Natural killer cell treated with Interleukin-12 subunit alpha and Interleukin-12 subunit beta and Interleukin-15 and Interleukin-18, amount 100 ng/mL, for 72 hours (primary cell): ENCODE measurements around the gene STRA6. TPM values are rescaled to one million over a fixed set of nuclear protein-coding genes. Genes with fewer than 3 reads are reported as not detected.

Source experiments
- ATAC-seq, 2 donors: fragments of 150-1000 bp; cut with Tn5 transposase in 1 of 2; sonication (Bioruptor Pico), chemical (Tn5 transposase) in 1 of 2; 2 replicates each; pipeline ENCODE4 v1.10.0; 2021
- DNase-seq: peaks from one replicate; pipeline ENCODE4 v3.0.0; 2022; ENCODE audit warnings: low spot score
- H3K27ac Mint-ChIP-seq, 2 donors: 1 replicate in 1 of 2; 2 replicates in 1 of 2; pipeline ENCODE4 v1.8.0; 2022; ENCODE audit warnings: mixed read lengths in 2 of 2, mild to moderate bottlenecking in 1 of 2, moderate library complexity in 1 of 2
- H3K27me3 Mint-ChIP-seq, 2 donors: 1 replicate in 1 of 2; 2 replicates in 1 of 2; pipeline ENCODE4 v1.8.0; 2022; ENCODE audit warnings: mixed read lengths in 2 of 2
- H3K36me3 Mint-ChIP-seq: one replicate; pipeline ENCODE4 v1.8.0; 2022; ENCODE audit warnings: mixed read lengths
- H3K4me1 Mint-ChIP-seq, 2 donors: 1 replicate in 1 of 2; 2 replicates in 1 of 2; pipeline ENCODE4 v1.8.0; 2022; ENCODE audit warnings: low read depth in 2 of 2, mixed read lengths in 2 of 2, mild to moderate bottlenecking in 1 of 2
- H3K4me3 Mint-ChIP-seq: one replicate; pipeline ENCODE4 v1.8.0; 2022; ENCODE audit warnings: mixed read lengths
- H3K9me3 Mint-ChIP-seq: 2 replicates; pipeline ENCODE4 v1.8.0; 2022; ENCODE audit warnings: mixed read lengths
- total RNA-seq, 2 donors: library from RNA; stranded (reverse); gene quantifications; one replicate each; pipeline ENCODE4 v1.2.3, GENCODE V29; 2022

The STRA6 gene
- total RNA-seq, 2 donors from 2014 or later = not detected

DNA sequence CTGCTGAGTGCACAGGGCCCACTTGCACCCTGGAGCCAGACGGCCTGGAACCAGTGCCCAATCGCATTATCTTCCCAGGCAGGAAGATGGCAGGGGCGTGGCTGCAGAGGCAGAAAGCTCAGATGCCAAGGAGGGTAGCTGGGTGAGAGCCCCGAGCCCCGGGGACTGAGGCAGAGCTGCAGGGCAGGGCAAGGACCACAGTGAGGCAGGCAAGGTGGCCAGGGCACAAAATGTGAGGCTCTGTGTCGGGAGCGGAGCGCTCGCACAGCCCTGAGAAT is 31.9 kb upstream of the STRA6 start:
- H3K4me1 Mint-ChIP-seq = no peaks in the 10 kb centered on the region
- peaks cover 0 to 7% of the 10 kb centered on the region in 2 donors for H3K27me3 Mint-ChIP-seq
- DNase-seq = no peak
- no peaks in the 10 kb centered on the region for H3K9me3 Mint-ChIP-seq
- no peak overlapping the region for H3K27ac Mint-ChIP-seq
- no peak overlapping the region for H3K4me3 Mint-ChIP-seq
- H3K36me3 Mint-ChIP-seq = no peaks in the 10 kb centered on the region
- ATAC-seq = peak in 1 of 2 donors; percentile 2

DNA sequence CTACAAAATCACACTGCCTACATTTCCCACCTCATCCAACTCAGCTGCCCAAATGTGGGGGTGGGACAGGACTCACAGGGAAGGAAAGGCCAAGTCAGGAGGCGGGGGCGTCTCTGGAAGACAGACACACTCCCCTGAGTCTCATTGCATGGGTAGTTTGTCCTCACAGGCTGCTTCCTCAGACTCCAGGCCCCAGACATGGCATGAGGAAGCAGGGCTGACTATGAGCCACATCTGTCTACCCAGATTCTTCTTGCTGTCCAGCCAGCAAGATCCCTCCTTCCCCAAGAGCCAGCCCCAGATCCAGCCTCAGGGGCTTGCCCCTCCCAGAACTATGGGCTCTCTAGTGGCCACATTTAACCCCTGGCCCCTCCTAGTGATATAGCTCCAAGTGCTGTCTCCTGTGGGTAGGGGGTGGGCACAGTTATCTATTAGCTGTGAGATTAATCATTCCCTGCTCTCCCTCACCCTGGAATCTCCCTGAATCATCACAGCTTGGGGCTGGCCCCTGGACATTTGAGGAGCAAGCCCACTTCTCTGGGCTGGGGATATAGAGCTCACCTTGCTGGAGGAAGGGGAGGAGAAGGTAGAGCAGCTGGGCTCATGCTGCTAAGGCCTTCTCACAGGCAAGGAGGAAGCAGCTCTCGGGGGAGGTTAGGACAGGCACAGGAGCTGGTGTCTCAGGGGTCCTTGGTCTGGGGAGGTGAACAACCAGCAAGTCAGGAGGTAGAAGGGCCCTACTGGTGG is 31.4 kb upstream of the STRA6 start:
- DNase-seq (no peak), ATAC-seq (peak in 1 of 2 donors; percentile 13)
- peaks cover 0 to 7% of the 10 kb centered on the region in 2 donors for H3K27me3 Mint-ChIP-seq
- H3K27ac Mint-ChIP-seq = no peak overlapping the region
- no peaks in the 10 kb centered on the region for H3K36me3 Mint-ChIP-seq
- H3K4me1 Mint-ChIP-seq = no peaks in the 10 kb centered on the region
- no peaks in the 10 kb centered on the region for H3K9me3 Mint-ChIP-seq
- H3K4me3 Mint-ChIP-seq = no peak overlapping the region

DNA sequence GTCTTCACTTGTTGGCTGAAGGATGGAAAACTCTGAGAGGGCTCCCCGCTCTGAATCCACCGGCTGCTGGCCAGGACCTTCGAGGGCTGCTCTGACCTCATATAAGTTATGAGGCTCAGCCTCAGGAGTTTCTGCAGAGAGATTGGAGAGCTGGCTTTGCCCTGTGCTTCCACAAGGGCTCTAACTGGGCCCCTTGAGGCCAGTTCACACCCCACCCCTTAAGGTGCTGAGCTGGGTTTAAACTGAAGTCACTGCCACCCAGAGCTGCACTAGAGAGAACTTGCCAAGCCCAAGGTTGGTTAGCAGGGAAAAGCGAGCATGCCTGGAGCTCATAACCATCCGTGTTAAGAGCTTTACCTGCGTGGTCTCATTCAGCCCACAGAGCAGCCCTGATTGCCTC is 30.8 kb upstream of the STRA6 start:
- H3K27ac Mint-ChIP-seq = no peak overlapping the region
- no peaks in the 10 kb centered on the region for H3K36me3 Mint-ChIP-seq
- DNase-seq (no peak), ATAC-seq (no peak)
- H3K4me1 Mint-ChIP-seq = no peaks in the 10 kb centered on the region
- peaks cover 0 to 7% of the 10 kb centered on the region in 2 donors for H3K27me3 Mint-ChIP-seq
- H3K4me3 Mint-ChIP-seq = no peak overlapping the region
- no peaks in the 10 kb centered on the region for H3K9me3 Mint-ChIP-seq

GRCh38 chr15:74231475-74231874 is 28.9 kb upstream of the STRA6 start:
- Mint-ChIP-seq H3K36me3 (no peaks in the 10 kb centered on the region), H3K27ac (no peak overlapping the region), H3K27me3 (peaks cover 3 to 7% of the 10 kb centered on the region in 2 donors), H3K4me3 (no peak overlapping the region), H3K9me3 (no peaks in the 10 kb centered on the region), H3K4me1 (no peaks in the 10 kb centered on the region)
- DNase-seq = no peak
- no peak for ATAC-seq

DNA sequence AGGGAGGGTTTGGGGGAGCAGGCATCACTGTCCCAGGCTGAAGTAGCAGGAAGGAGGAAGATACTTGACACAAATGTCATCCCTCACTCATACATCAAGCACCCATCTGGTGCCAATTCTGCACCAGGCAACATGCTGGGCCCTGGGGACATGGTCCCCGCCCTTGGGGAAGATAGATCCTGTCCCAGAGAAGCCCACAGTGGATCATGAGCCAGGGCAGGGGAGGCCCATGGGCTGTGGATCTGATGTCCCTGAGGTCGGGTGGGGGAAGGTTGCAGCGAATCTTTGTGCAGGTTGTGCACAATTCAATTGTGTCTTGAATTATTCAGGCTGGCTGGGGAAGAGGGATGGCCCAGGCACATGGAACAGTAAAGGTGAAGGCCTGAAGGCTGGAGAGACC is 27.1 kb upstream of the STRA6 start:
- H3K36me3 Mint-ChIP-seq = no peaks in the 10 kb centered on the region
- no peak overlapping the region for H3K27ac Mint-ChIP-seq
- no peaks in the 10 kb centered on the region for H3K4me1 Mint-ChIP-seq
- H3K4me3 Mint-ChIP-seq = no peak overlapping the region
- DNase-seq (no peak), ATAC-seq (no peak)
- H3K9me3 Mint-ChIP-seq = no peaks in the 10 kb centered on the region
- H3K27me3 Mint-ChIP-seq = peaks cover 7 to 11% of the 10 kb centered on the region in 2 donors

DNA sequence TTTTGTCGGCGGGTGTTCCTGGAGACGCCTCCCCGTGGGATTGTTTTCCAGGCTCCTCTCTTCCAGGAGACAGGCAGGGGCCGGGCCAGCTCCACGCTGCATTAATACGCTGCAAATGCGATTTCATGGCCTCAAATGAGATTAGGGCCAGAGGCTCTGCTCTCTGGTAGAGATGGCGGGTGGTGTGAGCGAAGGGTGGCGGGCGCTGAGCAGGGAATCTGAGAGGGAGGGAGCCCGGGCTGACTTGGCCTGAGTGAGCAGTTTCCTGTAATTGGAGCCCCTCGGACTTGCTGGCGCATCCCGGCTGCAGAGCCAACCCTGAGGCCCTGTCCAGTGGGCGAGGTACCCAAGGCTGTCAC is 26.1 kb upstream of the STRA6 start:
- H3K27ac Mint-ChIP-seq = no peak overlapping the region
- ATAC-seq (no peak), DNase-seq (no peak)
- no peaks in the 10 kb centered on the region for H3K9me3 Mint-ChIP-seq
- H3K27me3 Mint-ChIP-seq = peaks cover 15 to 19% of the 10 kb centered on the region in 2 donors
- no peaks in the 10 kb centered on the region for H3K4me1 Mint-ChIP-seq
- no peak overlapping the region for H3K4me3 Mint-ChIP-seq
- no peaks in the 10 kb centered on the region for H3K36me3 Mint-ChIP-seq

- H3K27ac Mint-ChIP-seq = no peak overlapping the region
- H3K4me1 Mint-ChIP-seq = no peaks in the 10 kb centered on the region
- H3K4me3 Mint-ChIP-seq = no peak overlapping the region
- H3K27me3 Mint-ChIP-seq = peaks cover 18 to 23% of the 10 kb centered on the region in 2 donors
- H3K36me3 Mint-ChIP-seq = no peaks in the 10 kb centered on the region
- ATAC-seq = no peak
- DNase-seq = no peak
- no peaks in the 10 kb centered on the region for H3K9me3 Mint-ChIP-seq
Observed at GRCh38 chr15:74227968-74228722, 25.6 kb upstream of the STRA6 start.

GRCh38 chr15:74226761-74227540 is 24.4 kb upstream of the STRA6 start:
- no peaks in the 10 kb centered on the region for H3K4me1 Mint-ChIP-seq
- no peaks in the 10 kb centered on the region for H3K36me3 Mint-ChIP-seq
- DNase-seq (no peak), ATAC-seq (no peak)
- peaks cover 18 to 28% of the 10 kb centered on the region in 2 donors for H3K27me3 Mint-ChIP-seq
- no peak overlapping the region for H3K4me3 Mint-ChIP-seq
- H3K27ac Mint-ChIP-seq = no peak overlapping the region
- no peaks in the 10 kb centered on the region for H3K9me3 Mint-ChIP-seq

GRCh38 chr15:74225928-74226327 is 23.3 kb upstream of the STRA6 start:
- Mint-ChIP-seq H3K9me3 (no peaks in the 10 kb centered on the region), H3K27me3 (peaks cover 18 to 28% of the 10 kb centered on the region in 2 donors), H3K36me3 (no peaks in the 10 kb centered on the region), H3K27ac (no peak overlapping the region), H3K4me3 (no peak overlapping the region), H3K4me1 (no peaks in the 10 kb centered on the region)
- ATAC-seq (no peak), DNase-seq (no peak)

DNA sequence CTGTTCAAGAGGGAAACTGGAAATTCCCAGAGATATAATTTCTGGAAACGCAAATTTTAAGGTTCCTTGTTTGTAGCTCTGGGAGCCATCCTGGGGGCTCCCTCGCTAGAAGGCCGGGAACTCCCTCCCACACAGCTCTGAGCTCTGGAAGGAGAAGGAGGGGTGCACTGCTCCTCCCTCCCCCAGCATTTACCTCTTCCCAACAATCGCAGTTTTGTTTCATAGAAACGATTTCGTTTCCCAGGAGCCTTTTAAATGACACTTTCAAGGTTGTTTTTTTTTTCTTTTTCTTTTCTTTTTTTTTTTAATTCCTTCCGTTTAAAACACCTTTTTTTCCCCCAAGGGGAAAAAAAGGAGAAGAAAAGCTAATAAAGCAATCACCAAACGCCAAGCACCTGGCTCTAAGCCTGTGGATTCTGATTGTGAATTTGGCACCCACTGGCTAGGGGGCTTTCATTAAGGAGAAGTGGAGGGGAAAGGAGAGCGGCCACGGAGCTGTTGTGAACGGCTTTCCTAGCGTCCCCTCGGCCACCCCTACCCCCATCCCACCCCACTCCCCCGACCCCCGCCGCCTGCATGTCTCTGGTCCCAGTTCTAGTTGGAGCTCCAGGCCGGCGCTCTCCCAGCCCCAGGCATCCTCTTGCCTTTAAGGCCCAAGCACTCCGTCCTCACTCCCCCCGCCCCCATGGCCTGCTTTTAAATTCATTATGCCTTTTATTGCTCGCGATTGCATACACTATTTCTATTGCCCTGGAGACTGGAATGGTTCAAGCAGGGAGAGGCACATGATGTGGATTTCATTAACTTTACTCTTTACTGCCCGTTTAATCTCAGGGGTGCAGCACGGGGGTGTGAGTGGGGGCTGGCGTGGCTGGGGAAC is 19.9 kb upstream of the STRA6 start:
- Mint-ChIP-seq H3K27ac (no peak overlapping the region), H3K36me3 (no peaks in the 10 kb centered on the region), H3K9me3 (no peaks in the 10 kb centered on the region), H3K4me1 (no peaks in the 10 kb centered on the region), H3K4me3 (no peak overlapping the region), H3K27me3 (peaks cover 26 to 39% of the 10 kb centered on the region in 2 donors)
- DNase-seq (no peak), ATAC-seq (no peak)

DNA sequence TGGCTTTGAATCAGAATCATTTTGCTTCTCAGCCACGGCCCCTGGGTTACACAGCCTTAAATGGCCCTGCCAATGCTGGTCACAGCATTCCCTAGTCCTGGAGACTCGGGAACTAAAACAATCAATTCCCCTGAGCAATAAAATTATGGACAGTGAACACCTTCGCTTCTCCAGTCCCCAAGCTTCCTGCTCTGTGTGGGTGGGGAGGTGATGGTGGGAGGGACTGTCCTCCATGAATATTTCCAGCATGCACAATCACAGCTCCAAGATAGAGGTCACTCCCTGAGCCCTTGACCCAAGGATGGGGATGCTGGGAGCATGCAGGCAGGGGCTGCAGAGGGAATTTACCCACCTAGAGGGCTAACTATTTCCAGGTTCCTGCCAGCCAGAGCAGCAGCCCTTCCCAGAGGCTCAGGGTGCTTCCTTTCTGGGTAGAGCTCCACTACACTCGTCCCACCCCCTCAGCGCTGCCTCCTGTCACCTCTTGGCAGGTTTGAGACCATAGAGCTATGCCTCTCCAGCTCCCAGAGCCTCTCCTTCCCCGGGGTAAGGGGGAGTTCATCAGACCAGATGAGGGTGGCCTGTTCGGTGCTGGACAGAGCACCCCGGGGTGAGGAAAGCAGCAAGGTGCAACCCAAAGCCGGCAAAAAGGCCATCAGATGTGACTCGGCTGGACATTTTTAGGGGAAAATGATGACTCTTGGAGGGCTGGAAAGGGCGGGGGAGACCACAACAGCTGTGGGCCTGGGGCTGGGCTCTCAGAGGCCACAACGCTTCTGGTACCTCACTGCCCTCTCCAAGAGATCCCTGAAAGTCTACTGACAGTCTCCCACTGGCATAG is 19.0 kb upstream of the STRA6 start:
- Mint-ChIP-seq H3K4me3 (no peak overlapping the region), H3K4me1 (no peaks in the 10 kb centered on the region), H3K36me3 (no peaks in the 10 kb centered on the region), H3K27ac (no peak overlapping the region), H3K27me3 (peaks cover 26 to 37% of the 10 kb centered on the region in 2 donors), H3K9me3 (no peaks in the 10 kb centered on the region)
- DNase-seq (no peak), ATAC-seq (no peak)

- no peaks in the 10 kb centered on the region for H3K9me3 Mint-ChIP-seq
- H3K4me1 Mint-ChIP-seq = no peaks in the 10 kb centered on the region
- no peak for ATAC-seq
- H3K4me3 Mint-ChIP-seq = no peak overlapping the region
- H3K27ac Mint-ChIP-seq = no peak overlapping the region
- H3K36me3 Mint-ChIP-seq = no peaks in the 10 kb centered on the region
- no peak for DNase-seq
- H3K27me3 Mint-ChIP-seq = peaks cover 26 to 32% of the 10 kb centered on the region in 2 donors
Observed at GRCh38 chr15:74220475-74221248, 18.1 kb upstream of the STRA6 start.
